HCT116 (cell line): ENCODE measurements around the gene CAMK2D. TPM values are rescaled to one million over a fixed set of nuclear protein-coding genes. Genes with fewer than 3 reads are reported as not detected.

Experiments used
- ATAC-seq: fragments of 200-7000 bp; cut with Tn5 transposase; 2 replicates; pipeline ENCODE4 v1.9.1; 2020; ENCODE audit warnings: mild to moderate bottlenecking, moderate library complexity
- BruUV-seq: library from RNA; stranded (reverse); fragments of 400-500 nt; replicated peaks from 2 replicates; lab custom pipeline; 2021; lab: Mats Ljungman, UMichigan
- CTCF ChIA-PET: fragments of 300-600 bp; sonication (Branson Sonifier 250); formaldehyde crosslinking; loops from one replicate; lab custom pipeline; 2021; ENCODE audit warnings: antibody characterized with exemption; lab: Charles Lee
- POLR2A ChIA-PET: fragments of 300-600, 350-600 bp; sonication (Branson Sonifier 250); formaldehyde crosslinking; loops from one replicate; lab custom pipeline; 2021; ENCODE audit warnings: antibody characterized with exemption; lab: Charles Lee
- RAD21 ChIA-PET, 2 experiments: fragments of 300-600 bp; sonication (Branson Sonifier 250); formaldehyde crosslinking; loops; one replicate each; lab custom pipeline; 2023; ENCODE audit warnings: low total read pairs in 2 of 2; ENCODE audit not compliant: uncharacterized antibody in 2 of 2, unreplicated experiment in 2 of 2, low non-redundant PET in 1 of 2; lab: Charles Lee
- DNase-seq: peaks from one replicate; pipeline ENCODE4 v3.0.0-alpha.2; 2010; ENCODE audit warnings: low read depth, low spot score
- H2AFZ ChIP-seq: fragments of 200-600 bp; shearing (Covaris generic), sonication (generic); 2 replicates; pipeline ENCODE4 v1.6.1; 2017; ENCODE audit warnings: low read depth, mixed run types, mixed read lengths, antibody characterized with exemption, low read length; ENCODE audit not compliant: poor library complexity, severe bottlenecking
- H3K27ac ChIP-seq: 2 replicates; pipeline ENCODE4 v1.5.1; 2012; ENCODE audit warnings: low read depth, low read length
- H3K27me3 ChIP-seq: fragments of 200-600 bp; sonication (generic); 2 replicates; pipeline ENCODE4 v1.6.1; 2016; ENCODE audit warnings: mixed run types, low read length, mixed read lengths; ENCODE audit not compliant: insufficient read depth
- H3K36me3 ChIP-seq, 2 experiments: fragments of 200-500 bp in 1 of 2; fragments of 200-600 bp in 1 of 2; sonication (Bioruptor generic) in 1 of 2; sonication (generic) in 1 of 2; 2 replicates each; pipeline versions ENCODE4 v1.5.1 to v1.6.1; 2014 to 2016; ENCODE audit warnings: low read length in 2 of 2, inconsistent platforms in 1 of 2, mixed read lengths in 1 of 2, mixed run types in 1 of 2; ENCODE audit not compliant: insufficient read depth in 2 of 2, control insufficient read depth in 1 of 2
- H3K4me1 ChIP-seq, 2 experiments: fragments of 200-600 bp in 1 of 2; sonication (generic) in 1 of 2; 2 replicates each; pipeline versions ENCODE4 v1.5.1 to v1.6.1; 2012 to 2017; ENCODE audit warnings: low read length in 2 of 2, inconsistent platforms in 1 of 2, mild to moderate bottlenecking in 1 of 2, mixed read lengths in 1 of 2, mixed run types in 1 of 2, moderate library complexity in 1 of 2; ENCODE audit not compliant: insufficient read depth in 2 of 2, control insufficient read depth in 1 of 2
- H3K4me2 ChIP-seq: fragments of 200-600 bp; sonication (generic); 2 replicates; pipeline ENCODE4 v1.6.1; 2017; ENCODE audit warnings: mixed run types, low read length, mixed read lengths
- H3K4me3 ChIP-seq, 2 experiments: fragments of 200-600 bp in 1 of 2; sonication (generic) in 1 of 2; replicated peaks in 1 of 2; 2 replicates each; pipeline ENCODE4 v1.5.1; 2011 to 2016; ENCODE audit warnings: low read length in 2 of 2, control low read depth in 1 of 2, low read depth in 1 of 2, mild to moderate bottlenecking in 1 of 2, mixed read lengths in 1 of 2, mixed run types in 1 of 2
- H3K79me2 ChIP-seq: fragments of 200-600 bp; sonication (generic); 2 replicates; pipeline ENCODE4 v1.6.1; 2017; ENCODE audit warnings: mild to moderate bottlenecking, mixed run types, low read length, moderate library complexity, mixed read lengths; ENCODE audit not compliant: insufficient read depth
- H3K9ac ChIP-seq: fragments of 200-600 bp; sonication (generic); 2 replicates; pipeline ENCODE4 v1.6.1; 2016; ENCODE audit warnings: low read length, mixed read lengths
- H3K9me2 ChIP-seq: fragments of 200-600 bp; sonication (generic), shearing (Covaris generic); 2 replicates; pipeline ENCODE4 v1.6.1; 2017; ENCODE audit warnings: mixed run types, mild to moderate bottlenecking, moderate library complexity; ENCODE audit not compliant: insufficient read depth
- H3K9me3 ChIP-seq, 2 experiments: fragments of 200-500 bp in 1 of 2; fragments of 200-600 bp in 1 of 2; sonication (Bioruptor generic) in 1 of 2; sonication (generic) in 1 of 2; 2 replicates each; pipeline ENCODE4 v1.6.1; 2014 to 2017; ENCODE audit warnings: low read length in 2 of 2, mixed read lengths in 2 of 2, inconsistent platforms in 1 of 2, low read depth in 1 of 2, mild to moderate bottlenecking in 1 of 2, mixed run types in 1 of 2, moderate library complexity in 1 of 2; ENCODE audit not compliant: control insufficient read depth in 1 of 2, insufficient read depth in 1 of 2
- H4K20me1 ChIP-seq: fragments of 200-600 bp; sonication (generic), shearing (Covaris generic); 2 replicates; pipeline ENCODE4 v1.6.1; 2017; ENCODE audit warnings: mixed run types, mild to moderate bottlenecking, moderate library complexity; ENCODE audit not compliant: insufficient read depth
- ATF3 ChIP-seq: IDR thresholded peaks from 2 replicates; pipeline ENCODE4 v1.6.1; 2012
- CBX3 ChIP-seq: IDR thresholded peaks from 2 replicates; pipeline ENCODE4 v1.6.1; 2012; ENCODE audit warnings: low read depth
- CEBPB ChIP-seq: IDR thresholded peaks from 2 replicates; pipeline ENCODE4 v1.6.1; 2012; ENCODE audit warnings: low read depth
- EGR1 ChIP-seq: IDR thresholded peaks from 2 replicates; pipeline ENCODE4 v1.6.1; 2012; ENCODE audit warnings: low read depth
- ELF1 ChIP-seq: IDR thresholded peaks from 2 replicates; pipeline ENCODE4 v1.6.1; 2012; ENCODE audit warnings: low read depth, borderline replicate concordance
- REST ChIP-seq: IDR thresholded peaks from 2 replicates; pipeline ENCODE4 v1.6.1; 2012; ENCODE audit warnings: low read depth
- SIN3A ChIP-seq: IDR thresholded peaks from 2 replicates; pipeline ENCODE4 v1.6.1; 2012; ENCODE audit warnings: low read depth
- TCF7L2 ChIP-seq: IDR thresholded peaks from 2 replicates; pipeline ENCODE4 v1.7.0; 2011; ENCODE audit warnings: borderline replicate concordance, inconsistent platforms; ENCODE audit not compliant: insufficient read depth, insufficient read length; ENCODE audit errors: extremely low read depth
- ZFX ChIP-seq: fragments of 450-650 bp; IDR thresholded peaks from 2 replicates; pipeline ENCODE4 v1.6.1; 2017
- ZNF274 ChIP-seq: fragments of 200-500 bp; sonication (Bioruptor generic); IDR thresholded peaks from 2 replicates; pipeline ENCODE4 v1.6.1; 2014; ENCODE audit warnings: mild to moderate bottlenecking, low read depth, low read length, inconsistent platforms
- intact Hi-C: fragments of 100-400 bp; cut with micrococcal nuclease; formaldehyde crosslinking; loops from 2 replicates; pipeline ENCODE4 v1.10.0; 2022
- total RNA-seq: library from RNA; stranded (reverse); gene quantifications from one replicate; pipeline ENCODE4 v1.2.1, GENCODE V29; 2021; ENCODE audit not compliant: unreplicated experiment
- TF ChIP-seq, protein P1 (sequence below): IDR thresholded peaks from 2 replicates; pipeline ENCODE4 v1.6.1; 2012
- TF ChIP-seq, protein P2 (sequence below): IDR thresholded peaks from 2 replicates; pipeline ENCODE4 v1.6.1; 2011; ENCODE audit warnings: mild to moderate bottlenecking, low read length, moderate library complexity; ENCODE audit not compliant: insufficient replicate concordance; ENCODE audit errors: extremely low read depth

Gene CAMK2D
- total RNA-seq, 1 experiment from 2014 or later = 67.0 TPM

DNA sequence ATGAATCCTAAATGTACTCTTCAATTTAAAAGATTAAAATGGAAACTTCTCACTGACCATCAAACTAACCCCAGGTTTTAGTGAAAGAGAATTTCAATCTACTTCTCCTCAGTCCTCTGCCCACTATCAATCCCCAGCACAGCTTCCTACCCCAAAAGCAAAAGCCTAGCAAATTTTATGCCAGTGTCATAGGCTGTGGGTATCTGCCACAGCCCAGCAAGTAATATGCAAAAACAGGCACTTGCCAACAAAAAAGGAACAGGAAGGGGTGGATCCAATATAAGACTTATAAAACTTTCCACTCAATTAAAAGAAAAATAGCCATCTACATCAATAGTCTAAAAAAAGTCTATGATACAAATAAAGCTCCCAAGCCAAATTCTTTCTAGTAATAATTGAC is 22.3 kb downstream of the CAMK2D start:
- DNase-seq = no peak
- Histone ChIP-seq H3K9me2 (no peaks in the 10 kb centered on the region), H3K27ac (no peak overlapping the region), H3K9ac (no peak overlapping the region), H4K20me1 (no peaks in the 10 kb centered on the region), H3K9me3 (no peaks in the 10 kb centered on the region), H2AFZ (no peak overlapping the region), H3K79me2 (peaks cover 21% of the 10 kb centered on the region), H3K4me1 (no peaks in the 10 kb centered on the region), H3K27me3 (no peaks in the 10 kb centered on the region), H3K36me3 (no peaks in the 10 kb centered on the region), H3K4me2 (no peak overlapping the region), H3K4me3 (no peak overlapping the region)
- RAD21 ChIA-PET = no interaction called here
- no peak for ATAC-seq
- no peak for TF ChIP-seq ATF3
- TF ChIP-seq CBX3 = no peak
- TF ChIP-seq ZFX = no peak
- TF ChIP-seq SIN3A = no peak
- no peak for TF ChIP-seq ZNF274
- no peak for TF ChIP-seq CEBPB
- TF ChIP-seq REST = no peak
- no TSS peak for BruUV-seq
- intact Hi-C loops = no loop called here
- CTCF ChIA-PET = no interaction called here
- POLR2A ChIA-PET = no interaction called here

DNA sequence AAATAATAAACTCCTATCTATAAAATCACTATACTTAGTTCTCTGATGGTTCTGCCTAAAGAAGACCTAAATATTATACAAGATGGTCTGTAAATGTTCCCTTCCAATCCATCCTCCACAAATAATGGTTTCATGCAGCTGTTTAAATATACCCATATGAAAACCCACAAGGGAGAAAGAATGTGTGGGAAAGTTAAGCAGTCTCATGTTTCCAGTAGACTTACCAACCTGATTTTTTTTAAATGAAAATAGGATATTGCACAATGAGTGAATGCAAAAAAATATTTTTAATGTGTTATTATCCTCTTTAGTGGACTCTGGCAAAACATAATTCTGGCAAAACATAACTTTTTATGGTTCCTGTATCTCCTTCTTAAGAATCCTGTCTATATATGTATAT is 23.3 kb downstream of the CAMK2D start:
- peaks cover 22% of the 10 kb centered on the region for H3K79me2 ChIP-seq
- CTCF ChIA-PET = no interaction called here
- no peak for ATAC-seq

More for the DNA sequence above, 23.3 kb downstream of the CAMK2D start:
- H3K4me2 ChIP-seq = no peak overlapping the region
- no peaks in the 10 kb centered on the region for H3K27me3 ChIP-seq
- H3K4me3 ChIP-seq = no peak overlapping the region
- TF ChIP-seq, protein P1, sequence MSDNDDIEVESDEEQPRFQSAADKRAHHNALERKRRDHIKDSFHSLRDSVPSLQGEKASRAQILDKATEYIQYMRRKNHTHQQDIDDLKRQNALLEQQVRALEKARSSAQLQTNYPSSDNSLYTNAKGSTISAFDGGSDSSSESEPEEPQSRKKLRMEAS = no peak
- TF ChIP-seq EGR1 (no peak), SIN3A (no peak), ELF1 (no peak), TCF7L2 (no peak)
- TF ChIP-seq, protein P2, sequence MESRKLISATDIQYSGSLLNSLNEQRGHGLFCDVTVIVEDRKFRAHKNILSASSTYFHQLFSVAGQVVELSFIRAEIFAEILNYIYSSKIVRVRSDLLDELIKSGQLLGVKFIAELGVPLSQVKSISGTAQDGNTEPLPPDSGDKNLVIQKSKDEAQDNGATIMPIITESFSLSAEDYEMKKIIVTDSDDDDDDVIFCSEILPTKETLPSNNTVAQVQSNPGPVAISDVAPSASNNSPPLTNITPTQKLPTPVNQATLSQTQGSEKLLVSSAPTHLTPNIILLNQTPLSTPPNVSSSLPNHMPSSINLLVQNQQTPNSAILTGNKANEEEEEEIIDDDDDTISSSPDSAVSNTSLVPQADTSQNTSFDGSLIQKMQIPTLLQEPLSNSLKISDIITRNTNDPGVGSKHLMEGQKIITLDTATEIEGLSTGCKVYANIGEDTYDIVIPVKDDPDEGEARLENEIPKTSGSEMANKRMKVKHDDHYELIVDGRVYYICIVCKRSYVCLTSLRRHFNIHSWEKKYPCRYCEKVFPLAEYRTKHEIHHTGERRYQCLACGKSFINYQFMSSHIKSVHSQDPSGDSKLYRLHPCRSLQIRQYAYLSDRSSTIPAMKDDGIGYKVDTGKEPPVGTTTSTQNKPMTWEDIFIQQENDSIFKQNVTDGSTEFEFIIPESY = no peak
- H3K9me2 ChIP-seq = no peaks in the 10 kb centered on the region
- ChIA-PET POLR2A (no interaction called here), RAD21 (no interaction called here)
- H2AFZ ChIP-seq = no peak overlapping the region
- no peak overlapping the region for H3K27ac ChIP-seq
- BruUV-seq = no TSS peak
- no peaks in the 10 kb centered on the region for H3K36me3 ChIP-seq
- no peaks in the 10 kb centered on the region for H3K4me1 ChIP-seq
- H3K9ac ChIP-seq = no peak overlapping the region
- DNase-seq = no peak
- no peaks in the 10 kb centered on the region for H3K9me3 ChIP-seq
- H4K20me1 ChIP-seq = no peaks in the 10 kb centered on the region
- intact Hi-C loops = no loop called here
